MM.1S (cell line): ENCODE data around the gene CARD9.

ENCODE experiments used
- DNase-seq: peaks from one replicate; pipeline ENCODE4 v3.0.0-alpha.2; 2015
- H2AFZ ChIP-seq: fragments of 300-600 bp; sonication (generic); 2 replicates; pipeline ENCODE4 v1.6.0; 2016; ENCODE audit warnings: antibody characterized with exemption, low read length
- H3F3A ChIP-seq: fragments of 300-600 bp; sonication (generic); 2 replicates; pipeline ENCODE4 v1.6.1; 2016; ENCODE audit warnings: mild to moderate bottlenecking, antibody characterized with exemption, low read length, moderate library complexity, mixed read lengths; ENCODE audit not compliant: insufficient read depth
- H3K27ac ChIP-seq: fragments of 300-600 bp; sonication (generic); 2 replicates; pipeline ENCODE4 v1.5.1; 2016; ENCODE audit warnings: mild to moderate bottlenecking, low read length
- H3K27me3 ChIP-seq: fragments of 300-600 bp; sonication (generic); replicated peaks from 2 replicates; pipeline ENCODE4 v1.6.0; 2016; ENCODE audit warnings: low read length; ENCODE audit not compliant: insufficient read depth
- H3K36me3 ChIP-seq: fragments of 300-600 bp; sonication (generic); replicated peaks from 2 replicates; pipeline ENCODE4 v1.6.1; 2016; ENCODE audit warnings: mild to moderate bottlenecking, low read length, mixed read lengths; ENCODE audit not compliant: insufficient read depth
- H3K4me1 ChIP-seq: fragments of 300-600 bp; sonication (generic); 2 replicates; pipeline ENCODE4 v1.6.1; 2016; ENCODE audit warnings: low read length, mixed read lengths
- H3K4me2 ChIP-seq: fragments of 300-600 bp; sonication (generic); 2 replicates; pipeline ENCODE4 v1.6.0; 2016; ENCODE audit warnings: low read depth, low read length
- H3K4me3 ChIP-seq: fragments of 300-600 bp; sonication (generic); 2 replicates; pipeline ENCODE4 v1.5.1; 2016; ENCODE audit warnings: low read length, mixed read lengths
- H3K79me2 ChIP-seq: fragments of 300-600 bp; sonication (generic); 2 replicates; pipeline ENCODE4 v1.6.1; 2016; ENCODE audit warnings: mixed run types, low read length, mixed read lengths
- H3K9ac ChIP-seq: fragments of 300-600 bp; sonication (generic); 2 replicates; pipeline ENCODE4 v1.6.1; 2016; ENCODE audit warnings: low read length, mixed read lengths
- H3K9me2 ChIP-seq: fragments of 300-600 bp; sonication (generic); replicated peaks from 2 replicates; pipeline ENCODE4 v1.6.1; 2016; ENCODE audit warnings: mild to moderate bottlenecking, low read length, mixed read lengths; ENCODE audit not compliant: insufficient read depth
- H3K9me3 ChIP-seq: fragments of 300-600 bp; sonication (generic); replicated peaks from 2 replicates; pipeline ENCODE4 v1.6.1; 2016; ENCODE audit warnings: mild to moderate bottlenecking, low read length, mixed read lengths; ENCODE audit not compliant: insufficient read depth
- H4K20me1 ChIP-seq: fragments of 300-600 bp; sonication (generic); 2 replicates; pipeline ENCODE4 v1.6.1; 2016; ENCODE audit warnings: mild to moderate bottlenecking, low read length, moderate library complexity, mixed read lengths; ENCODE audit not compliant: insufficient read depth
- EZH2 ChIP-seq: fragments of 300-600 bp; sonication (generic); optimal IDR thresholded peaks from 2 replicates; pipeline ENCODE3; 2017; ENCODE audit warnings: low read depth, mild to moderate bottlenecking, antibody characterized with exemption, low read length, mixed read lengths
- EZH2phosphoT487 ChIP-seq: fragments of 300-600 bp; sonication (generic); IDR thresholded peaks from 2 replicates; pipeline ENCODE4 v1.6.1; 2018; ENCODE audit warnings: antibody characterized with exemption, low read length
- TF ChIP-seq, protein P1 (sequence below): fragments of 300-600 bp; sonication (generic); IDR thresholded peaks from 2 replicates; pipeline ENCODE4 v1.5.1; 2016; ENCODE audit warnings: antibody characterized with exemption, low read length, mixed read lengths

The CARD9 gene

DNA sequence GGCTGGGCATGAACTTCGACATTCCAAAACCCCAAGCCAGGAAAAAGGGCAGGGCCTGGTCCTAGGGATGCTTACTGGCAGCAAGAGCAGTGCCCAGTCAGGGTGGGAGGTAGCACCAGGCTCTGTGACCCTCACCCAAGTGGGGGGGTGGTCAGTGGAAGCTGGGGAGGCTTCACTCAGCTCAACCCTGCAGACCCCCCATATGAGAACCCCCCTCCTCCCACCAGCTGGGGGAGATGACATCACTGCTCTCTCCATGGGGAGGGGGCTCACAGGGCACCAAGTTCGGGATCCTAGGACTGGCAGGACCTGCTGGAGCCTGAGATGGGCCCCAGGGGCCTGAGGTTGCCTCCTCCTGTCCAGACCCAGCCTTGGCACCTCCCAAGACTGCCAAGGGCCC lies 14.6 kb downstream of the CARD9 start:
- Histone ChIP-seq H3K4me2 (no peak overlapping the region), H3K27ac (no peak overlapping the region), H3K9me3 (no peaks in the 10 kb centered on the region), H4K20me1 (no peaks in the 10 kb centered on the region; the same call in 1 of the 2 replicates), H3K4me1 (peaks cover 2% of the 10 kb centered on the region), H3K36me3 (no peaks in the 10 kb centered on the region), H3K27me3 (peaks cover 32% of the 10 kb centered on the region), H3F3A (no peaks in the 10 kb centered on the region), H3K79me2 (peaks cover 11% of the 10 kb centered on the region; the same call in 1 of the 2 replicates), H2AFZ (no peak overlapping the region), H3K9ac (no peak overlapping the region), H3K9me2 (no peaks in the 10 kb centered on the region), H3K4me3 (no peak overlapping the region)
- DNase-seq = no peak
- no peak for TF ChIP-seq EZH2phosphoT487
- TF ChIP-seq, protein P1, sequence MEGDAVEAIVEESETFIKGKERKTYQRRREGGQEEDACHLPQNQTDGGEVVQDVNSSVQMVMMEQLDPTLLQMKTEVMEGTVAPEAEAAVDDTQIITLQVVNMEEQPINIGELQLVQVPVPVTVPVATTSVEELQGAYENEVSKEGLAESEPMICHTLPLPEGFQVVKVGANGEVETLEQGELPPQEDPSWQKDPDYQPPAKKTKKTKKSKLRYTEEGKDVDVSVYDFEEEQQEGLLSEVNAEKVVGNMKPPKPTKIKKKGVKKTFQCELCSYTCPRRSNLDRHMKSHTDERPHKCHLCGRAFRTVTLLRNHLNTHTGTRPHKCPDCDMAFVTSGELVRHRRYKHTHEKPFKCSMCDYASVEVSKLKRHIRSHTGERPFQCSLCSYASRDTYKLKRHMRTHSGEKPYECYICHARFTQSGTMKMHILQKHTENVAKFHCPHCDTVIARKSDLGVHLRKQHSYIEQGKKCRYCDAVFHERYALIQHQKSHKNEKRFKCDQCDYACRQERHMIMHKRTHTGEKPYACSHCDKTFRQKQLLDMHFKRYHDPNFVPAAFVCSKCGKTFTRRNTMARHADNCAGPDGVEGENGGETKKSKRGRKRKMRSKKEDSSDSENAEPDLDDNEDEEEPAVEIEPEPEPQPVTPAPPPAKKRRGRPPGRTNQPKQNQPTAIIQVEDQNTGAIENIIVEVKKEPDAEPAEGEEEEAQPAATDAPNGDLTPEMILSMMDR = no peak
- no peak for TF ChIP-seq EZH2

DNA sequence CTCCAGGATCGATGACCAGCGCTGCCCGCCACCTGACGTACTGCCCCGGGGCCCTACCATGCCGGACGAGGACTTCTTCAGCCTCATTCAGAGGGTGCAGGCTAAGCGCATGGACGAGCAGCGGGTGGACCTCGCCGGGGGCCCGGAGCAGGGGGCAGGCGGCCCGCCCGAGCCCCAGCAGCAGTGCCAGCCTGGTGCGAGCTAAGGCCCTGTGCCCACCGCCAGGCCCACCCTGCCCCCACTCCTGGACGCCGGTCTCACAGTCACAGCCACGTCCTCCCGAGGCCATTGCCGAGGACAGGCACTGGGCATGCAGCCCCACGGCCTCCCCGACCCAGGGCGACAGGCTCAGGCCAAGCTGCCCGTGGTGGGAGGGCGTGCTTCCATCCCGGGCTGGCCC lies 15.5 kb downstream of the CARD9 start:
- Histone ChIP-seq H3F3A (no peaks in the 10 kb centered on the region), H3K79me2 (peaks cover 11% of the 10 kb centered on the region; the same call in 1 of the 2 replicates), H3K27ac (no peak overlapping the region), H3K4me3 (no peak overlapping the region), H4K20me1 (no peaks in the 10 kb centered on the region; the same call in 1 of the 2 replicates), H3K27me3 (peaks cover 40% of the 10 kb centered on the region), H3K9ac (no peak overlapping the region), H2AFZ (no peak overlapping the region), H3K4me2 (no peak overlapping the region), H3K9me2 (no peaks in the 10 kb centered on the region), H3K9me3 (no peaks in the 10 kb centered on the region), H3K4me1 (no peaks in the 10 kb centered on the region), H3K36me3 (no peaks in the 10 kb centered on the region)
- TF ChIP-seq EZH2 (no peak), EZH2phosphoT487 (no peak)
- TF ChIP-seq, protein P1 = no peak
- no peak for DNase-seq

DNA sequence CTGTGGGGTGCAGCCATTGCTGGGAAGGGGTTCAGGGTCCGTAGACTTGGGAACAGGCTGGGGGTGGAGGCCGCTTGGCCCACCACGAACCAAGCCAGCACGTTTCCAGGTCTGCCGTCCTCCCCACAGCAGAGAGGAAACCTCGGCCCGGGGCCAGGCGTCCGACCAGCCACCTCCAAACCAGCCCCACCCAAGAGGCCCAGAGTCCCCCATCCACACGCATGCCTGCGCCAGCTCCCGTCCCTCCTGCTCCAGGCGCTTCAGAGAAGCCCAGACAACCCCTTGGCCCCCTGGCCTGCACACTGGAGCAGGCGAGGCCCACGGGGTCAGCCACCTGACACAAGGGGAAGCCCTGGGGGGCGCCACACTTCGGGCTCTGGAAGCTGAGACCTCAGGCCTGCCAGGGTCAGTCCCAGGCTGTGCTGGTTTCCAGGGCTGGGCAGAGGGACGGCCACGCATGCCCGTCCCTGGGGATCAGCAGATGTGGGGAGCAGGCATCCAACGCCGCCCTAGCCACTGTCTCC lies 16.2 kb downstream of the CARD9 start:
- no peaks in the 10 kb centered on the region for H3F3A ChIP-seq
- no peak overlapping the region for H2AFZ ChIP-seq
- no peaks in the 10 kb centered on the region for H3K36me3 ChIP-seq
- no peak for DNase-seq
- no peak overlapping the region for H3K27ac ChIP-seq
- no peaks in the 10 kb centered on the region for H3K9me3 ChIP-seq
- TF ChIP-seq, protein P1 = no peak
- TF ChIP-seq EZH2 = no peak
- no peak for TF ChIP-seq EZH2phosphoT487
- no peak overlapping the region for H3K4me2 ChIP-seq
- H3K4me3 ChIP-seq = no peak overlapping the region
- H3K9me2 ChIP-seq = no peaks in the 10 kb centered on the region
- H3K79me2 ChIP-seq = peaks cover 5% of the 10 kb centered on the region; the same call in 1 of the 2 replicates
- H3K27me3 ChIP-seq = peaks cover 48% of the 10 kb centered on the region
- no peak overlapping the region for H3K9ac ChIP-seq
- H3K4me1 ChIP-seq = no peaks in the 10 kb centered on the region
- H4K20me1 ChIP-seq = no peaks in the 10 kb centered on the region
